IMR-90 (cell line): ENCODE data around the gene HAS3. TPM values are rescaled to one million over a fixed set of nuclear protein-coding genes. Genes with fewer than 3 reads are reported as not detected.

Experiments used
- ATAC-seq: fragments of 200-7000 bp; cut with Tn5 transposase; 2 replicates; pipeline ENCODE4 v1.9.1; 2020; ENCODE audit warnings: low read depth, mild to moderate bottlenecking, moderate library complexity
- BruUV-seq: library from RNA; stranded (reverse); fragments of 400-500 nt; replicated peaks from 2 replicates; lab custom pipeline; 2021; lab: Mats Ljungman, UMichigan
- CTCF ChIA-PET: fragments of 300-600 bp; formaldehyde crosslinking; extraction: SDS; loops from one replicate; lab custom pipeline; 2021; ENCODE audit warnings: antibody characterized with exemption; lab: Yijun Ruan, JAX
- POLR2A ChIA-PET: fragments of 300-600 bp; sonication (Branson Sonifier 250); formaldehyde crosslinking; loops from one replicate; lab custom pipeline; 2022; ENCODE audit warnings: antibody characterized with exemption; ENCODE audit not compliant: unreplicated experiment; lab: Charles Lee
- DNase-seq: peaks from one replicate; pipeline ENCODE4 v3.0.0; 2013
- H2AFZ ChIP-seq: replicated peaks from 2 replicates; pipeline ENCODE3; 2013; ENCODE audit warnings: low read length, mild to moderate bottlenecking; ENCODE audit not compliant: poor library complexity
- H2AK5ac ChIP-seq: 2 replicates; pipeline ENCODE4 v1.6.1; 2013; ENCODE audit warnings: low read depth, low read length, inconsistent platforms
- H2AK9ac ChIP-seq: replicated peaks from 2 replicates; pipeline ENCODE3; 2013; ENCODE audit warnings: mild to moderate bottlenecking, low read depth, low read length, moderate library complexity; ENCODE audit not compliant: poor library complexity
- H2BK120ac ChIP-seq: 2 replicates; pipeline ENCODE4 v1.6.1; 2013; ENCODE audit warnings: low read depth, low read length, inconsistent platforms
- H2BK15ac ChIP-seq: 3 replicates; pipeline ENCODE4 v1.6.1; 2013; ENCODE audit warnings: low read depth, low read length, inconsistent platforms
- H2BK20ac ChIP-seq: 2 replicates; pipeline ENCODE4 v1.6.1; 2013; ENCODE audit warnings: low read depth, mild to moderate bottlenecking, inconsistent platforms, low read length, moderate library complexity
- H2BK5ac ChIP-seq: 2 replicates; pipeline ENCODE4 v1.6.1; 2013; ENCODE audit warnings: mild to moderate bottlenecking, low read depth, low read length, inconsistent platforms; ENCODE audit not compliant: poor library complexity, severe bottlenecking
- H3K14ac ChIP-seq: replicated peaks from 2 replicates; pipeline ENCODE4 v1.6.1; 2013; ENCODE audit warnings: low read depth, low read length, inconsistent platforms
- H3K18ac ChIP-seq: 2 replicates; pipeline ENCODE4 v1.6.1; 2013; ENCODE audit warnings: low read depth, low read length, control low read depth
- H3K23ac ChIP-seq: 2 replicates; pipeline ENCODE4 v1.6.1; 2013; ENCODE audit warnings: low read depth, low read length, inconsistent platforms
- H3K27ac ChIP-seq: 2 replicates; pipeline ENCODE4 v1.5.1; 2013; ENCODE audit warnings: mild to moderate bottlenecking, control low read depth, low read length; ENCODE audit not compliant: insufficient read depth
- H3K27me3 ChIP-seq: 2 replicates; pipeline ENCODE4 v1.6.1; 2013; ENCODE audit warnings: low read length; ENCODE audit not compliant: control insufficient read depth, insufficient read depth
- H3K36me3 ChIP-seq: 2 replicates; pipeline ENCODE4 v1.6.1; 2013; ENCODE audit warnings: low read length, mixed read lengths; ENCODE audit not compliant: control insufficient read depth, insufficient read depth
- H3K4ac ChIP-seq: 2 replicates; pipeline ENCODE4 v1.6.1; 2013; ENCODE audit warnings: low read depth, low read length, inconsistent platforms
- H3K4me1 ChIP-seq: 2 replicates; pipeline ENCODE4 v1.6.1; 2013; ENCODE audit warnings: low read length, mixed read lengths; ENCODE audit not compliant: control insufficient read depth, insufficient read depth
- H3K4me2 ChIP-seq: 2 replicates; pipeline ENCODE4 v1.6.1; 2013; ENCODE audit warnings: low read depth, mild to moderate bottlenecking, control low read depth, low read length, moderate library complexity
- H3K4me3 ChIP-seq: 2 replicates; pipeline ENCODE4 v1.5.1; 2013; ENCODE audit warnings: low read depth, mild to moderate bottlenecking, control low read depth, low read length, moderate library complexity; ENCODE audit not compliant: insufficient read depth
- H3K56ac ChIP-seq: 2 replicates; pipeline ENCODE4 v1.6.1; 2013; ENCODE audit warnings: low read length, inconsistent platforms; ENCODE audit not compliant: insufficient read depth; ENCODE audit errors: extremely low read depth
- H3K79me1 ChIP-seq, 2 experiments: 2 replicates each; pipeline ENCODE4 v1.6.1; 2013; ENCODE audit warnings: low read length in 2 of 2, inconsistent platforms in 1 of 2, low read depth in 1 of 2
- H3K9ac ChIP-seq: 2 replicates; pipeline ENCODE4 v1.6.1; 2013; ENCODE audit warnings: low read depth, low read length, control low read depth
- H3K9me1 ChIP-seq: 2 replicates; pipeline ENCODE4 v1.6.1; 2013; ENCODE audit warnings: low read length, inconsistent platforms; ENCODE audit not compliant: insufficient read depth
- H3K9me3 ChIP-seq: 2 replicates; pipeline ENCODE4 v1.6.1; 2013; ENCODE audit warnings: low read length; ENCODE audit not compliant: control insufficient read depth, insufficient read depth
- H4K20me1 ChIP-seq: 2 replicates; pipeline ENCODE4 v1.6.1; 2013; ENCODE audit warnings: low read length, inconsistent platforms; ENCODE audit not compliant: insufficient read depth
- H4K5ac ChIP-seq: 2 replicates; pipeline ENCODE4 v1.6.1; 2013; ENCODE audit warnings: mild to moderate bottlenecking, low read depth, low read length, control low read depth
- H4K8ac ChIP-seq, 2 experiments: 2 replicates each; pipeline ENCODE4 v1.6.1; 2013; ENCODE audit warnings: low read depth in 2 of 2, low read length in 2 of 2, control low read depth in 1 of 2, inconsistent platforms in 1 of 2
- H4K91ac ChIP-seq: 2 replicates; pipeline ENCODE4 v1.6.1; 2013; ENCODE audit warnings: low read depth, low read length, inconsistent platforms; ENCODE audit not compliant: insufficient read depth
- BHLHE40 ChIP-seq: fragments of 150-350 bp; IDR thresholded peaks from 2 replicates; pipeline ENCODE4 v1.6.1; 2016; ENCODE audit warnings: mild to moderate bottlenecking, low read depth, low read length
- CEBPB ChIP-seq: IDR thresholded peaks from 2 replicates; pipeline ENCODE4 v1.6.1; 2012; ENCODE audit warnings: low read depth, low read length, improper control_type of control experiment
- CHD1 ChIP-seq: IDR thresholded peaks from 2 replicates; pipeline ENCODE4 v1.6.1; 2012; ENCODE audit warnings: low read depth, low read length, improper control_type of control experiment
- FOS ChIP-seq: fragments of 150-350 bp; IDR thresholded peaks from 2 replicates; pipeline ENCODE4 v1.6.1; 2016; ENCODE audit warnings: low read depth, low read length
- MAFK ChIP-seq: IDR thresholded peaks from 2 replicates; pipeline ENCODE4 v1.6.1; 2012; ENCODE audit warnings: low read depth, low read length, improper control_type of control experiment
- MAZ ChIP-seq: IDR thresholded peaks from 2 replicates; pipeline ENCODE4 v1.6.1; 2012; ENCODE audit warnings: low read depth, mild to moderate bottlenecking, low read length, improper control_type of control experiment, moderate library complexity, borderline replicate concordance
- MXI1 ChIP-seq: IDR thresholded peaks from 2 replicates; pipeline ENCODE4 v1.6.1; 2012; ENCODE audit warnings: low read depth, mild to moderate bottlenecking, low read length, moderate library complexity, borderline replicate concordance
- NFE2L2 ChIP-seq: fragments of 150-350 bp; IDR thresholded peaks from 2 replicates; pipeline ENCODE4 v1.6.1; 2016; ENCODE audit warnings: low read depth, mild to moderate bottlenecking, low read length
- POLR2A ChIP-seq: IDR thresholded peaks from 2 replicates; pipeline ENCODE4 v1.6.1; 2012; ENCODE audit warnings: mild to moderate bottlenecking, low read depth, low read length
- RAD21 ChIP-seq: IDR thresholded peaks from 2 replicates; pipeline ENCODE4 v1.6.1; 2012; ENCODE audit warnings: low read length, improper control_type of control experiment
- RCOR1 ChIP-seq: IDR thresholded peaks from 2 replicates; pipeline ENCODE4 v1.6.1; 2012; ENCODE audit warnings: mild to moderate bottlenecking, low read length, improper control_type of control experiment; ENCODE audit not compliant: insufficient replicate concordance
- RFX5 ChIP-seq: IDR thresholded peaks from 2 replicates; pipeline ENCODE4 v1.8.0; 2012; ENCODE audit warnings: low read depth, mild to moderate bottlenecking, low read length, moderate library complexity
- SMC3 ChIP-seq: fragments of 150-350 bp; IDR thresholded peaks from 2 replicates; pipeline ENCODE4 v1.6.1; 2016; ENCODE audit warnings: low read depth, mild to moderate bottlenecking, antibody characterized with exemption, low read length, moderate library complexity
- WGBS, 2 experiments: methylation state at CpG; one replicate each; pipeline versions ENCODE4 v1.1.5 to v1.1.7; 2013; ENCODE audit warnings: missing lambda C conversion rate in 2 of 2; ENCODE audit not compliant: insufficient read length in 1 of 2; ENCODE audit errors: extremely low coverage in 2 of 2; 5-methylcytosine and 5-hydroxymethylcytosine counted together
- dilution Hi-C: fragments of 300-500 bp; cut with HindIII; formaldehyde crosslinking; loops from one replicate; pipeline ENCODE4 v1.14.3; 2018; ENCODE audit warnings: low sequenced_read_pairs; ENCODE audit not compliant: unreplicated experiment
- in situ Hi-C: fragments of 300-500 bp; cut with MboI; formaldehyde crosslinking; loops from 3 replicates; pipeline ENCODE4 v1.14.3; 2019; ENCODE audit warnings: low sequenced_read_pairs, inconsistent platforms, mixed read lengths
- intact Hi-C: fragments of 100-400 bp; cut with micrococcal nuclease; formaldehyde crosslinking; loops from 2 replicates; pipeline ENCODE4 v1.10.0; 2022
- polyA plus RNA-seq, 3 experiments: library from polyadenylated mRNA; depleted of rRNA; stranded (reverse); fragments of >200 nt; gene quantifications; 2 replicates each; pipeline ENCODE4 v1.2.3, GENCODE V29; 2012; ENCODE audit warnings: low replicate concordance in 1 of 3
- total RNA-seq: library from RNA; depleted of rRNA; stranded (reverse); fragments of >200 nt; gene quantifications from 2 replicates; pipeline ENCODE4 v1.2.3, GENCODE V29; 2012
- TF ChIP-seq, protein P1 (sequence below): fragments of 150-350 bp; IDR thresholded peaks from 2 replicates; pipeline ENCODE4 v1.6.1; 2017; ENCODE audit warnings: mild to moderate bottlenecking, antibody characterized with exemption, low read length, low read depth
- TF ChIP-seq, protein P2 (sequence below): conservative IDR thresholded peaks from 2 replicates; pipeline ENCODE4 v1.5.1; 2012; ENCODE audit warnings: mild to moderate bottlenecking, low read depth, low read length, improper control_type of control experiment
- TF ChIP-seq, protein P3 (sequence below): fragments of 150-350 bp; IDR thresholded peaks from 2 replicates; pipeline ENCODE4 v1.6.1; 2016; ENCODE audit warnings: low read depth, mild to moderate bottlenecking, low read length, moderate library complexity, borderline replicate concordance

The HAS3 gene
- total and polyA plus RNA-seq, 2 of the 4 experiments (the other 2 are of a cell fraction) = 0.36 to 0.97 TPM

DNA sequence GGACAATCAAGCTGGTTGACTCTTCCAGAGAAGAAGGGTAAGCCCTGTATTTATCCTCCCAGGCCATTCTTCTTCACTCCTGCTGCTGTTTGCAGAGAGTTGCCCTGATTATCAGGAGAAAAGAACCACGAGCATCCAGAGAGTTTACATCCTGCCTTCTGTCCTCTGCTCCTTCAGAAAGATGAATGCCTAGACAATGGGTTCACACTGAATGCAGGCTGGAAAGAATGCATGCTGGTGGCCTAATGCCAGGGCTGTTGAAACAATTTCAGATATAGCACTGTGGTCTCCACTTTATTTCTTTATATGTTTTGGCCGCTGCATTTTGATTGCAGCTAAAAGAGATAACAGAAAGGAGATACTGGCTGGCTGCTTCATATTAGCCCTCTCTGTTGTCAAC lies 21.2 kb upstream of the HAS3 start:
- no peak overlapping the region for H3K4me2 ChIP-seq
- H3K18ac ChIP-seq = no peak overlapping the region
- ChIA-PET CTCF (no interaction called here), POLR2A (no interaction called here)
- in situ Hi-C loops (no loop called here), dilution Hi-C loops (no loop called here), intact Hi-C loops (no loop called here)
- no peak overlapping the region for H3K4me3 ChIP-seq
- no peaks in the 10 kb centered on the region for H3K79me1 ChIP-seq
- no peak overlapping the region for H4K91ac ChIP-seq
- H4K20me1 ChIP-seq = no peaks in the 10 kb centered on the region
- H3K36me3 ChIP-seq = no peaks in the 10 kb centered on the region
- no peak overlapping the region for H3K27ac ChIP-seq
- no peak overlapping the region for H2BK15ac ChIP-seq
- TF ChIP-seq POLR2A = no peak
- no peak for TF ChIP-seq BHLHE40
- TF ChIP-seq RFX5 = no peak
- no peak for TF ChIP-seq CHD1
- no peak for TF ChIP-seq RAD21
- TF ChIP-seq MXI1 = no peak
- no peak for TF ChIP-seq FOS
- TF ChIP-seq, protein P1, sequence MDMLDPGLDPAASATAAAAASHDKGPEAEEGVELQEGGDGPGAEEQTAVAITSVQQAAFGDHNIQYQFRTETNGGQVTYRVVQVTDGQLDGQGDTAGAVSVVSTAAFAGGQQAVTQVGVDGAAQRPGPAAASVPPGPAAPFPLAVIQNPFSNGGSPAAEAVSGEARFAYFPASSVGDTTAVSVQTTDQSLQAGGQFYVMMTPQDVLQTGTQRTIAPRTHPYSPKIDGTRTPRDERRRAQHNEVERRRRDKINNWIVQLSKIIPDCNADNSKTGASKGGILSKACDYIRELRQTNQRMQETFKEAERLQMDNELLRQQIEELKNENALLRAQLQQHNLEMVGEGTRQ = no peak
- TF ChIP-seq SMC3 = no peak
- TF ChIP-seq, protein P2, sequence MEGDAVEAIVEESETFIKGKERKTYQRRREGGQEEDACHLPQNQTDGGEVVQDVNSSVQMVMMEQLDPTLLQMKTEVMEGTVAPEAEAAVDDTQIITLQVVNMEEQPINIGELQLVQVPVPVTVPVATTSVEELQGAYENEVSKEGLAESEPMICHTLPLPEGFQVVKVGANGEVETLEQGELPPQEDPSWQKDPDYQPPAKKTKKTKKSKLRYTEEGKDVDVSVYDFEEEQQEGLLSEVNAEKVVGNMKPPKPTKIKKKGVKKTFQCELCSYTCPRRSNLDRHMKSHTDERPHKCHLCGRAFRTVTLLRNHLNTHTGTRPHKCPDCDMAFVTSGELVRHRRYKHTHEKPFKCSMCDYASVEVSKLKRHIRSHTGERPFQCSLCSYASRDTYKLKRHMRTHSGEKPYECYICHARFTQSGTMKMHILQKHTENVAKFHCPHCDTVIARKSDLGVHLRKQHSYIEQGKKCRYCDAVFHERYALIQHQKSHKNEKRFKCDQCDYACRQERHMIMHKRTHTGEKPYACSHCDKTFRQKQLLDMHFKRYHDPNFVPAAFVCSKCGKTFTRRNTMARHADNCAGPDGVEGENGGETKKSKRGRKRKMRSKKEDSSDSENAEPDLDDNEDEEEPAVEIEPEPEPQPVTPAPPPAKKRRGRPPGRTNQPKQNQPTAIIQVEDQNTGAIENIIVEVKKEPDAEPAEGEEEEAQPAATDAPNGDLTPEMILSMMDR = no peak
- no peak for TF ChIP-seq MAFK
- TF ChIP-seq CEBPB = no peak
- TF ChIP-seq, protein P3, sequence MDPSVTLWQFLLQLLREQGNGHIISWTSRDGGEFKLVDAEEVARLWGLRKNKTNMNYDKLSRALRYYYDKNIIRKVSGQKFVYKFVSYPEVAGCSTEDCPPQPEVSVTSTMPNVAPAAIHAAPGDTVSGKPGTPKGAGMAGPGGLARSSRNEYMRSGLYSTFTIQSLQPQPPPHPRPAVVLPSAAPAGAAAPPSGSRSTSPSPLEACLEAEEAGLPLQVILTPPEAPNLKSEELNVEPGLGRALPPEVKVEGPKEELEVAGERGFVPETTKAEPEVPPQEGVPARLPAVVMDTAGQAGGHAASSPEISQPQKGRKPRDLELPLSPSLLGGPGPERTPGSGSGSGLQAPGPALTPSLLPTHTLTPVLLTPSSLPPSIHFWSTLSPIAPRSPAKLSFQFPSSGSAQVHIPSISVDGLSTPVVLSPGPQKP = no peak
- no peak for TF ChIP-seq NFE2L2
- no peak for TF ChIP-seq MAZ
- no peak for TF ChIP-seq RCOR1
- no peaks in the 10 kb centered on the region for H3K27me3 ChIP-seq
- H3K4me1 ChIP-seq = peaks cover 4% of the 10 kb centered on the region
- no peak overlapping the region for H3K9ac ChIP-seq
- no peak overlapping the region for H3K4ac ChIP-seq
- H3K9me3 ChIP-seq = no peaks in the 10 kb centered on the region
- no peak overlapping the region for H4K8ac ChIP-seq
- no peak overlapping the region for H2AFZ ChIP-seq
- no peak overlapping the region for H3K56ac ChIP-seq
- no peak overlapping the region for H2BK5ac ChIP-seq
- H3K23ac ChIP-seq = peak overlapping the region; percentile 31; the same call in 1 of the 2 replicates
- H3K14ac ChIP-seq = 0 out of 2 replicates have a peak overlapping the region, but pooled peaks have one; percentile 28
- no peak overlapping the region for H2AK9ac ChIP-seq
- H2BK20ac ChIP-seq = no peak overlapping the region
- BruUV-seq = no TSS peak
- H2AK5ac ChIP-seq = no peak overlapping the region
- DNase-seq (peak; percentile 53), ATAC-seq (peak; percentile 73)
- peaks cover 10% of the 10 kb centered on the region for H3K9me1 ChIP-seq
- WGBS, 2 experiments = 0% methylated on average over 1 of the region's 2 CpGs; no CpG with 5 or more reads in 1 of the 2 experiments
- H2BK120ac ChIP-seq = no peak overlapping the region
- no peak overlapping the region for H4K5ac ChIP-seq
